Stimulated activated CD4-positive, alpha-beta T cell treated with anti-CD3 and anti-CD28 coated beads, Interleukin-12 subunit alpha, Interleukin-12 subunit beta, amount 100 ng/mL, for 48 hours (primary cell): ENCODE measurements around the gene PDGFB.

ENCODE experiments used
- DNase-seq, 3 donors: peaks; one replicate each; pipeline ENCODE4 v3.0.0-alpha.2; 2020; ENCODE audit warnings: low read depth in 2 of 3, low spot score in 1 of 3

The PDGFB gene

DNA sequence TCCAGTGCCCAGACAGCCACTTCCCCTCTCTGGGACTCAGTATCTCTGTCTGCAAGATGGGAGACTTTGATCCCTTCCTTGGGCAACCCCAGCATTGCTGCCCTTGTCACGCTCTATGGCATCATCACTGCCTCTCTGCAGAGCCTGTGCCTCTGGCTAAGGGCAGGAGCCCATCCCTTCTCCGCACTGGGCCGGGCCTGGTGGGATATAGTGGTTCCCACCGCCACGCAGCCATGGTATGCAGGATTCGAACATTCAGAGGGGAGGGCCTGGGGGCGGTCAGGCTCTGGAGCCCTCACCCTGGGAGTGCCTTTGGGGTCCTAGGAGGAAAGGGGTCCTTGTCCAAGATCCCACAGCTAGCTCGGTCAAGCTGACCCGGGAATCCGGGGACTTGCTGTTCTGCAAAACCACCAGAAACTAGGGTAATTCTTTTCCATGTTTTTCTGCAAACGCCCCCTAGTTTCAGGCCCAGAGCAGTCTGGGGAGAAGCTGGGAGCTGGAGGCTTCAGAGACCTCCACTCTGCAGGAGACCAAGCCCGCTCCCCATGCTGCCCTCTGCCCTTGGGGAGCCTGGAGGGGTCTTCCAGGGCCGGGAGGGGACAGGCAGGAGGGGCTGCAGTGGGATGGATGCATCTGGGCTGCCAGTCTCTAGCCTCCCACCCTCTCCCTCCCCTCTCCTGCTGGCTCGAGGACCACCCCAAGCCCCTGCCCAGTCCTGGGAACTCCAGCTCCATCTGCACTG is 67.9 kb downstream of the PDGFB start:
- no peak for DNase-seq

DNA sequence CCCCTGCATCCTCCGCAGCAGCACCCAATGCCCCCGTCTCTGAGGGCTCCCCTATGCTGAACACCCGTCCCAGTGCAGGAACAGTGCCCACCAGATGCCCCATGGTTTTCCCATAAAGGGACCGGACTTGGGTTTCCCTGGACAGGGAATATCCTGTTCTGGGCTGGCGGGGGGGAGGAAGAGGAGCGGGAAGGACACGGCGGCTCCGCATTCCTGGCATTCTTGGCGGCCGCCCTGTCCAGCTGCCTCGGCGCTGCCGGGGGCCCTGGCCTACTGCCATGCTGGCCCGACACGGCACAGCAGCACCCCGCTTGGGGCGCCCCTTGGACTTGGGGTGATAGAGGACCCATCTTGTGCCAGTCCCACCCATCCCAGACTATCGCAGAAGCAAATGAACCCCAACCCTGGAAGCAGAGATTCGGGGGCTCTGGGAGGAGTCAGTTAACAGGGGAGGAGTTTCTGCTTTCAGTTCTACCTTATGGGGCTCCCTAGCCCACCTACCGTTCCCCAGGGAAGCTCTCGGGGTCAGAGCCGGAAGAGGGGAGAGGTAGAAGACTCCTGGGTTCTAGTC is 68.6 kb downstream of the PDGFB start:
- no peak for DNase-seq

DNA sequence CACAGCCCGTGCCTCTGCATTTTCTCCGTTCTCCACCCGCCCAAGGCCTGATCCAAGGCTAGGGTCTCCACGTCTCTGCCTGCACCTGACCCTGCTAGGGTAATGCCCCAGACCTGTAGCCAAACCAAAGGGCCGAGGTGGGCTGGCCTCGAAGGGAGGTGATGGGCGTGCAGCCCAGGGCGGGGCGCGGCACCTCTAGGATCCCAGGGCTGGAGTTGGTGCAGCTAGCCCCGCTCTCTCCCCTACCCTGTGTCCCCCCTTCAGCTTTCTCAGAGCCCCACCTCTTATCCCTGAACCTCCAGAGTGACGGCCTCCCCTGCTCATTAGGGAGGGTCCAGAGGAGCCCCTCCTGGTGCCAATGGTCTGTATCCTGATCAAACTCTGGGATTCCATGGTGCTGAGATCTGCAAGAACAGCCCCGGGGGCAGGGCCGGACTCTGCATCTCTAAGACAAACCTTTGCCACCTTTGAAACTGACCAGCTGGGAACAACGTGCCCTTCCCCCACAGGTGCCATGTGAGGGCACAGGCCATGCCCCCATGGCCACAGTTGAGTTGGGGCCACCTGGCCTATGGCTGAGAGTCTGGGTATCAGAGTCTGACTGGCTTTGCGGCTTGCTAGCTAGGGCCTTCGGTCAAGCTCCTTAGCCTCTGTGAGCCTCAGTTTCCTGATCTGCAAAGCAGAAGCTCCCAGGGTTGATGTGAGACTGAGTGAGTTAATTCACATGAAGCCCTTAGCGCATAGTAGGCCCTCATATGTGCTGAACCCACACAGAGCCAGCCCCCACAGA is 69.2 kb downstream of the PDGFB start:
- no peak for DNase-seq

DNA sequence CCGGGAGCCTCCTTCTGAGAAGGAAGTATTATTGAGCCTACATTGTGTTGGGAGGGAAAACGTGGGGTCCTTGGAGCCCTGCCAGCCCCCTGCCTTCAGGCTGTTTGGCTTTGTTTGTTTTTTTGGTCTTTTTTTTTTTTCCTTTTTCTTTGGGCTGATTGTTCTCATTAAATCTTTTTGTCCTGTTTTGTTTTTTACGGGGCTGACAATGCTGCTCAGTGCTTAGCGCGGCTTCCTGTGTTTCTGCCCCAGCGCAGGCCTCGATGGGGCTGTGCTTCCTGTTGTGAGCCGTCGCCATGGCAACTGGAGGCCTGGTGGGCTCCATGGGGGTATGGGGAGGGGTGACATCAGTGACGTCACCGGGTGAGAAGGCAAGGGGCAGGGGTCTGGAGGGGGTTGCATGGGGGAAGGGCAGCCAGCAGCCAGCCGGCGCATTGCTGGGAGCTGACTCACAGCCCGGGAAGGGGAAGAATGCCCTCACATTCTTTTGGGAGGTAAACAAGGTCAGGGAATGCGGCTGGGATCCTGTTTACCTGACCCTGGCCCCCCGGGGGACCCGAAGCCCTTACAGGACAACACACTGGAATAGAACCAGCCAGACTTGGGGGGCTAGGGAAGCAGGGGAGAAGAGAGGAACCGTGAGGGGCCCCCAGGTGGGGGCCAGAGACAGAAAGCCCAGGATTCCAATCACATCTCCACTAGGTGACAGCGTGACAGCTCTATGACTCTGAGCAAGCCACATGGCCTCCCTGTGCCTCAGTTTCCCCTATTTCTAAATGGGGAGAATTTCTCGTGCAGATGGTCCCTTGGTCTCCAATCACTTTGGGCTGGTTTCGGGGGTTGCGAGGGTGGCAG is 70.1 kb downstream of the PDGFB start:
- peak in 1 of 3 donors; percentile 28 for DNase-seq

DNA sequence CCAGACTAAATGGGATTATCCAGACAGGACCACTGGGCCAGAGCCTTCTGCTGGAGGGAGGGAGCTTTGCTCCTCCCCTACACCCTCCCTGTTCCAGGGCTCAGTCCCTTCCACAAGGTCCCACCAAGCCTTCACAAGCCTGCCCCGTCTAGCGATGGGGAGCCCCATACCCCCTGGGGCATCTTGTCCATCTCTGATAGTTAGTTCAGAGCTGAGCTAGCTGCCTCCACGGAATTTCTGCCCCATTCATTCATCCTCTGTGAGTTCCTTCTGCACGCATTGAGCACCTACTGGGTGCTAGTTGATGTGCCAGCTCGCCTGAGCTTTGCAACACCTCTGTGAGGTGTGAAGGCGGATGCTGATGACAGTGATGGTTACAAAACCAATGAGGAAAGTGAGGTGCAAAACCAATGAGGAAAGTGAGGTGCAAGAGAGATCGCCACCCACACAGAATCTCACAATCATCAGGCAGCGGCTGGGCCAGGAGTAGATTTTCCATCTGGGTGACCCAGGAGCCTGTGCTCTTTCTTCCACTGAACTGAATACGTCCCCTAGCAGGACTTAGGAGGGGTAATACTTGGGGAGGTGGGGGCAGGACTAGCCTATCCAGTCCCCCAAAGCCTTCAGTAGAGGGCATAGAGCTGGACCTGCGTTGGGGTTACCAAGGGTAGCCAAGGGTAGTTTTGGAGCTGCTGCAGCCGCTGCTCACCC is 70.8 kb downstream of the PDGFB start:
- DNase-seq = no peak
